IMR-90 (cell line): ENCODE results near the gene SEMA6A. TPM values are rescaled to one million over a fixed set of nuclear protein-coding genes. Genes with fewer than 3 reads are reported as not detected.
A peak's percentile ranks its signal among the peaks of the same experiment; 100 is the strongest.

Experiments used
- ATAC-seq: fragments of 200-7000 bp; cut with Tn5 transposase; 2 replicates; pipeline ENCODE4 v1.9.1; 2020; ENCODE audit warnings: low read depth, mild to moderate bottlenecking, moderate library complexity
- Bru-seq: library from RNA; stranded (reverse); fragments of 400-500 nt; gene quantifications from one replicate; lab custom pipeline; 2021; lab: Mats Ljungman, UMichigan
- BruChase-seq, 2 experiments: library from RNA; stranded (reverse); fragments of 400-500 nt; gene quantifications; one replicate each; lab custom pipeline; 2021; lab: Mats Ljungman, UMichigan
- BruUV-seq: library from RNA; stranded (reverse); fragments of 400-500 nt; replicated peaks from 2 replicates; lab custom pipeline; 2021; lab: Mats Ljungman, UMichigan
- CTCF ChIA-PET: fragments of 300-600 bp; formaldehyde crosslinking; extraction: SDS; loops from one replicate; lab custom pipeline; 2021; ENCODE audit warnings: antibody characterized with exemption; lab: Yijun Ruan, JAX
- POLR2A ChIA-PET: fragments of 300-600 bp; sonication (Branson Sonifier 250); formaldehyde crosslinking; loops from one replicate; lab custom pipeline; 2022; ENCODE audit warnings: antibody characterized with exemption; ENCODE audit not compliant: unreplicated experiment; lab: Charles Lee
- DNase-seq: peaks from one replicate; pipeline ENCODE4 v3.0.0; 2013
- H2AFZ ChIP-seq: replicated peaks from 2 replicates; pipeline ENCODE3; 2013; ENCODE audit warnings: low read length, mild to moderate bottlenecking; ENCODE audit not compliant: poor library complexity
- H2AK5ac ChIP-seq: 2 replicates; pipeline ENCODE4 v1.6.1; 2013; ENCODE audit warnings: low read depth, low read length, inconsistent platforms
- H2AK9ac ChIP-seq: replicated peaks from 2 replicates; pipeline ENCODE3; 2013; ENCODE audit warnings: mild to moderate bottlenecking, low read depth, low read length, moderate library complexity; ENCODE audit not compliant: poor library complexity
- H2BK120ac ChIP-seq: 2 replicates; pipeline ENCODE4 v1.6.1; 2013; ENCODE audit warnings: low read depth, low read length, inconsistent platforms
- H2BK15ac ChIP-seq: 3 replicates; pipeline ENCODE4 v1.6.1; 2013; ENCODE audit warnings: low read depth, low read length, inconsistent platforms
- H2BK20ac ChIP-seq: 2 replicates; pipeline ENCODE4 v1.6.1; 2013; ENCODE audit warnings: low read depth, mild to moderate bottlenecking, inconsistent platforms, low read length, moderate library complexity
- H2BK5ac ChIP-seq: 2 replicates; pipeline ENCODE4 v1.6.1; 2013; ENCODE audit warnings: mild to moderate bottlenecking, low read depth, low read length, inconsistent platforms; ENCODE audit not compliant: poor library complexity, severe bottlenecking
- H3K14ac ChIP-seq: replicated peaks from 2 replicates; pipeline ENCODE4 v1.6.1; 2013; ENCODE audit warnings: low read depth, low read length, inconsistent platforms
- H3K18ac ChIP-seq: 2 replicates; pipeline ENCODE4 v1.6.1; 2013; ENCODE audit warnings: low read depth, low read length, control low read depth
- H3K23ac ChIP-seq: 2 replicates; pipeline ENCODE4 v1.6.1; 2013; ENCODE audit warnings: low read depth, low read length, inconsistent platforms
- H3K27ac ChIP-seq: 2 replicates; pipeline ENCODE4 v1.5.1; 2013; ENCODE audit warnings: mild to moderate bottlenecking, control low read depth, low read length; ENCODE audit not compliant: insufficient read depth
- H3K27me3 ChIP-seq: 2 replicates; pipeline ENCODE4 v1.6.1; 2013; ENCODE audit warnings: low read length; ENCODE audit not compliant: control insufficient read depth, insufficient read depth
- H3K36me3 ChIP-seq: 2 replicates; pipeline ENCODE4 v1.6.1; 2013; ENCODE audit warnings: low read length, mixed read lengths; ENCODE audit not compliant: control insufficient read depth, insufficient read depth
- H3K4ac ChIP-seq: 2 replicates; pipeline ENCODE4 v1.6.1; 2013; ENCODE audit warnings: low read depth, low read length, inconsistent platforms
- H3K4me1 ChIP-seq: 2 replicates; pipeline ENCODE4 v1.6.1; 2013; ENCODE audit warnings: low read length, mixed read lengths; ENCODE audit not compliant: control insufficient read depth, insufficient read depth
- H3K4me2 ChIP-seq: 2 replicates; pipeline ENCODE4 v1.6.1; 2013; ENCODE audit warnings: low read depth, mild to moderate bottlenecking, control low read depth, low read length, moderate library complexity
- H3K4me3 ChIP-seq: 2 replicates; pipeline ENCODE4 v1.5.1; 2013; ENCODE audit warnings: low read depth, mild to moderate bottlenecking, control low read depth, low read length, moderate library complexity; ENCODE audit not compliant: insufficient read depth
- H3K56ac ChIP-seq: 2 replicates; pipeline ENCODE4 v1.6.1; 2013; ENCODE audit warnings: low read length, inconsistent platforms; ENCODE audit not compliant: insufficient read depth; ENCODE audit errors: extremely low read depth
- H3K79me1 ChIP-seq, 2 experiments: 2 replicates each; pipeline ENCODE4 v1.6.1; 2013; ENCODE audit warnings: low read length in 2 of 2, inconsistent platforms in 1 of 2, low read depth in 1 of 2
- H3K9ac ChIP-seq: 2 replicates; pipeline ENCODE4 v1.6.1; 2013; ENCODE audit warnings: low read depth, low read length, control low read depth
- H3K9me1 ChIP-seq: 2 replicates; pipeline ENCODE4 v1.6.1; 2013; ENCODE audit warnings: low read length, inconsistent platforms; ENCODE audit not compliant: insufficient read depth
- H3K9me3 ChIP-seq: 2 replicates; pipeline ENCODE4 v1.6.1; 2013; ENCODE audit warnings: low read length; ENCODE audit not compliant: control insufficient read depth, insufficient read depth
- H4K20me1 ChIP-seq: 2 replicates; pipeline ENCODE4 v1.6.1; 2013; ENCODE audit warnings: low read length, inconsistent platforms; ENCODE audit not compliant: insufficient read depth
- H4K5ac ChIP-seq: 2 replicates; pipeline ENCODE4 v1.6.1; 2013; ENCODE audit warnings: mild to moderate bottlenecking, low read depth, low read length, control low read depth
- H4K8ac ChIP-seq, 2 experiments: 2 replicates each; pipeline ENCODE4 v1.6.1; 2013; ENCODE audit warnings: low read depth in 2 of 2, low read length in 2 of 2, control low read depth in 1 of 2, inconsistent platforms in 1 of 2
- H4K91ac ChIP-seq: 2 replicates; pipeline ENCODE4 v1.6.1; 2013; ENCODE audit warnings: low read depth, low read length, inconsistent platforms; ENCODE audit not compliant: insufficient read depth
- BHLHE40 ChIP-seq: fragments of 150-350 bp; IDR thresholded peaks from 2 replicates; pipeline ENCODE4 v1.6.1; 2016; ENCODE audit warnings: mild to moderate bottlenecking, low read depth, low read length
- FOS ChIP-seq: fragments of 150-350 bp; IDR thresholded peaks from 2 replicates; pipeline ENCODE4 v1.6.1; 2016; ENCODE audit warnings: low read depth, low read length
- USF2 ChIP-seq: fragments of 150-350 bp; IDR thresholded peaks from 2 replicates; pipeline ENCODE4 v1.6.1; 2017; ENCODE audit warnings: mild to moderate bottlenecking, antibody characterized with exemption, low read length, low read depth
- WGBS, 2 experiments: methylation state at CpG; one replicate each; pipeline versions ENCODE4 v1.1.5 to v1.1.7; 2013; ENCODE audit warnings: missing lambda C conversion rate in 2 of 2; ENCODE audit not compliant: insufficient read length in 1 of 2; ENCODE audit errors: extremely low coverage in 2 of 2; 5-methylcytosine and 5-hydroxymethylcytosine counted together
- dilution Hi-C: fragments of 300-500 bp; cut with HindIII; formaldehyde crosslinking; loops from one replicate; pipeline ENCODE4 v1.14.3; 2018; ENCODE audit warnings: low sequenced_read_pairs; ENCODE audit not compliant: unreplicated experiment
- in situ Hi-C: fragments of 300-500 bp; cut with MboI; formaldehyde crosslinking; loops from 3 replicates; pipeline ENCODE4 v1.14.3; 2019; ENCODE audit warnings: low sequenced_read_pairs, inconsistent platforms, mixed read lengths
- intact Hi-C: fragments of 100-400 bp; cut with micrococcal nuclease; formaldehyde crosslinking; loops from 2 replicates; pipeline ENCODE4 v1.10.0; 2022
- long read RNA-seq: library from polyadenylated mRNA; unstranded; transcript quantifications from one replicate; pipeline ENCODE4 v2.0.0, GENCODE V29; 2021; ENCODE audit not compliant: unreplicated experiment
- polyA plus RNA-seq, 3 experiments: library from polyadenylated mRNA; depleted of rRNA; stranded (reverse); fragments of >200 nt; gene quantifications; 2 replicates each; pipeline ENCODE4 v1.2.3, GENCODE V29; 2012; ENCODE audit warnings: low replicate concordance in 1 of 3
- total RNA-seq: library from RNA; depleted of rRNA; stranded (reverse); fragments of >200 nt; gene quantifications from 2 replicates; pipeline ENCODE4 v1.2.3, GENCODE V29; 2012; rRNA removed

SEMA6A gene
- total RNA-seq = 0.28 and 0.36 TPM in 2 replicates
- 0.27 and 0.50 TPM in 2 replicates for polyA plus RNA-seq (2012; rRNA removed)
- 0.08 and 0.15 TPM in 2 replicates for polyA plus RNA-seq (2012; cell fraction: cytosol; rRNA removed)
- polyA plus RNA-seq (2012; cell fraction: nucleus; rRNA removed; ENCODE audit: low replicate concordance) = 0.62 and 0.85 TPM in 2 replicates
- Bru-seq, nascent RNA = percentile 58 among the genes with signal in this experiment
- BruChase-seq, experiment 1, labeled RNA remaining after a 6-hour chase = percentile 48 among the genes with signal in this experiment
- BruChase-seq, experiment 2, labeled RNA remaining after a 2-hour chase = percentile 46 among the genes with signal in this experiment
- long read RNA-seq, partial matches to known transcripts = 0 of 5 reads
- long read RNA-seq, other reads (novel, unspliced or antisense) = 5 of 5 reads

GRCh38 chr5:116574367-116575325 is at the start of gene SEMA6A:
TSS of gene SEMA6A (minus strand) at chr5:116574823. CDS start at chr5:116504944, 69,879 bp downstream.
- TF ChIP-seq FOS (no peak), USF2 (peak; percentile 29; the same call in 1 of the 2 replicates), BHLHE40 (peak; percentile 36; the same call in 1 of the 2 replicates)
- Histone ChIP-seq H4K8ac (no peak within 1 kb of the TSS), H3K27ac (no peak within 1 kb of the TSS), H2BK15ac (no peak within 1 kb of the TSS), H3K56ac (no peak within 1 kb of the TSS), H4K20me1 (no peaks in the 10 kb centered on the region), H4K91ac (no peak within 1 kb of the TSS), H2BK120ac (no peak within 1 kb of the TSS), H3K4me3 (peak within 1 kb of the TSS; percentile 69), H3K27me3 (peaks cover 47% of the 10 kb centered on the region), H2AFZ (peak within 1 kb of the TSS; percentile 92), H3K4me2 (peak within 1 kb of the TSS; percentile 96), H2AK9ac (no peak within 1 kb of the TSS), H3K9ac (no peak within 1 kb of the TSS), H3K4ac (no peak within 1 kb of the TSS), H3K36me3 (no peaks in the 10 kb centered on the region), H2AK5ac (no peak within 1 kb of the TSS), H2BK5ac (no peak within 1 kb of the TSS), H3K9me1 (no peaks in the 10 kb centered on the region), H4K5ac (no peak within 1 kb of the TSS), H3K14ac (no peak within 1 kb of the TSS), H3K4me1 (no peaks in the 10 kb centered on the region; the same call in 1 of the 2 replicates), H3K79me1 (no peaks in the 10 kb centered on the region), H3K9me3 (no peaks in the 10 kb centered on the region; the same call in 1 of the 2 replicates), H3K18ac (no peak within 1 kb of the TSS), H3K23ac (peak within 1 kb of the TSS; percentile 30; the same call in 1 of the 2 replicates), H2BK20ac (no peak within 1 kb of the TSS)
- dilution Hi-C loops = no loop called here
- peak; percentile 90 for ATAC-seq
- WGBS, 2 experiments = 0% methylated on average over 19 of the region's 66 CpGs; no CpG with 5 or more reads in 1 of the 2 experiments
- ChIA-PET CTCF (interaction anchor here (0.7 kb wide), 1 partner anchor 1192 kb away, joined by 4 read pairs; no protein-coding TSS in a partner anchor), POLR2A (interaction anchor here (0.5 to 0.6 kb wide), 2 partner anchors 27 to 120 kb away, joined by 3 to 9 read pairs; no protein-coding TSS in a partner anchor)
- DNase-seq = peak; percentile 75
- BruUV-seq = no TSS peak
- in situ Hi-C loops = no loop called here
- intact Hi-C loops = loop anchor here (5.0 to 10.0 kb wide), 3 partner anchors 302 to 940 kb away; no protein-coding TSS in a partner anchor
